Measurements from ENCODE around the gene KPTN. TPM values are rescaled to one million over a fixed set of nuclear protein-coding genes. Genes with fewer than 3 reads are reported as not detected.
A peak's percentile ranks its signal among the peaks of the same experiment; 100 is the strongest.

The KPTN gene
- 4.1 TPM for total RNA-seq (ENCODE audit: insufficient read depth, low replicate concordance)

DNA sequence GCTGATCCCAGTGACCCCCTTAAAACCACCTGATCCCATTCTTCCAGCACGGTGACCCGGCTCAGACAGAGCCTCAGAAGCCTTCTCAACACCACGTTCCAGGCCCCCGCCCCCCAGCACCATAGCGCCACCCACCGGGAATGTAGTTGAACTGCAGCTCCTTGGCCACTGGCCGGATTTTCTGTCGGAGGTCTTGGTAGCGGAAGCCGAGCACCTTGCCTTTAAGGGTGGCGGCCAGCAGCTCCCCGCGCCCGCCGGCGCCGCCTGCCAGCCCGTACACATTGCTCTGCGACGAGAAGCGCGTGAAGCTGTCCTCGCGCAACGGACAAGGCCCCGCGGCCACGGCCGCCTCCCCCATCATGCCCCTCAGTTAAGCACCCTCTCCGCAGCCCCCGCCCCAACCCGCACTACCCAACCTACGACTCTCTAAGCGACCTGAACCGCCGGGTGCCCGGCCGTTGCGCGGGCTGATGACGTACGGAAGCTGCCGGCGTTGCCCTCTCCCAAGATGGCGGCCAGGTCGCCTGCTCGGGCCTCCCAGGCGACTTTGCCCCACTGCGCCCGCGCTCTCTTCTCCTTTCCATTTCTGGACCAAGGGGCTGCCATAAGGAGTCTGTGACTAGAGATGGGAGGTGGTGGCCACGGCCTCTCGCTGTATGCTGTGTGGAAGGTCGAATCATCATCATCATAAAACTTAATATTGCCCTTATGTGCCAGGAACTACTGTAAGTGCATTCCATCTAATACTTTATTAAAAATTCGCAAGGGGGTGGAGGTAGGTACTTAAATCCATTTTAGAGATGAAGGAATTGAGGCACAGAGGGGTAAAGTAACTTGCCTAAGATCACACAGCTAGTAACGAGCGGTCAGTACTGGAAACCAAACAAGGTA is at the start of gene KPTN:
Gene KPTN (minus strand): TSS at position 420 of the 891 bp plus-strand sequence. CDS start 59 bp downstream, at position 361.
- peak; percentile 93 for DNase-seq (ENCODE audit: low spot score)

DNA sequence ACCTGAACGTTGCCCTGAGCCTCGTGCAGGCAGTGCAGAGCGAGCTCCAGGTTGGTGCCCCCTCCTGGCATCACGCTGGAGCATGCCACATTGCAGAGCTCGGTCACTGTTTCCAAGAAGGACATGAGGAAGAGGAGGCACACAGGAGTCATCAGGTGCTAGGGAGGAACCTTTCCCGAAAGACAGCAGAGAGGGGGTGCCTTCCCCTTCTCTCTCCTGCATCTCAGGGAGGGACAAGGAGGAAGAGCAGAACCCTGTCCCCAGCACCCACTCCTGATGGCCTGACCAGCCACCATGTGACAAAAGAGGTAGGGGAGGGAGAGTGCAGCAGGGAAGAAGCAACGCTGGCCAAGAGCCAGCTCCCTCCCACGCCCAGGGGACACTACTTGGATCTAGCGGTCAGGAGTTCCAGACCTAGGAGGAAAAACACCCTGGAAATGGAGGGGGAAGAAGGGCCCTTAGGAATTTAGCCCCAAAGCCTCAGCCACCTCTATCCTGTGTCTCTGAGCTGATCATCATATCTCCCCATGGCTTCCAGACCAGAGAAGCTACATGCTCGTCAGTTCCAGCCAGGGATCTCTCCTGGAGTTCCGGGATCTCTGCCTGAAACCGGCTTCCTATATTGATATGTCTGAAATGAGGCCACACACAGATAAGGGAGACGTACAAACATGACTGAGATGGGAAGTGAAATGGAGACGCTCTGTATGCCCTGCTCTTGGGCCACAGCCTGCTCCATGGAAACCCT is 47.8 kb upstream of the KPTN start:
- no peak for DNase-seq (ENCODE audit: low spot score)

DNA sequence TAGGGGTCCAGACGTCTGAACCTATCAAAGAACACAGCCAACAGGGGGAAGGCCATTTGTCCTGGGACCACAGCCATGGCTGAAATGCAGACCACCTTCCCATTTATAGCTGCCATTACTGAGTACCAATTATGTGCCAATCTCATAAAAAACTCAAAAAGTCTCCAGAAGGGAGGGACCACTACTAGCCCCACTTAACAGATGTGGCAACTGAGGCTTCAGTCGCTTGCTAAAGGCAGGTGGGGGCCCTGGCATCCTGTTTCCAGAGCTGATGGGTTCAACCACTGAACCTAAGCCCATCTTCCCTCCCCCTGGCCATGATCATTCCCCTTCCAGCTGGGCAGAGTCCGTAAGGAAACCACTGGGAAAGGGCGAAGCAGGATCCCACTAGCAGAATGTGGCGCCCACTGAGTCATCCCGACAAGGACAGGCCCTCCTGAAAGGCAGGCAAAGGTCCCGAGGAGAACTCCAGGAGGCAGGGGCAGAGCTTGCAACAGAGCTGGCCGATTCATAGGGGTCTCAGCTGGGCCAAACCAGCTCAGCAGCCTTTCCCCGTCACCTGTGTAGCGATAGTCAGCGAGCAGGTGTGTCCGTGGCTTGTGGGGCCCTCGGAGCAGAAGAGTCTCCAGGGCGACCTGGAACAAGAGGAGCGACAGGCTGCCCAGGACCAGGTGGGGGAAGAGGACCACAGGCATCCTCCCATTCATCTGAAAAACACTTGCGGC is 45.2 kb upstream of the KPTN start:
- DNase-seq (ENCODE audit: low spot score) = no peak

DNA sequence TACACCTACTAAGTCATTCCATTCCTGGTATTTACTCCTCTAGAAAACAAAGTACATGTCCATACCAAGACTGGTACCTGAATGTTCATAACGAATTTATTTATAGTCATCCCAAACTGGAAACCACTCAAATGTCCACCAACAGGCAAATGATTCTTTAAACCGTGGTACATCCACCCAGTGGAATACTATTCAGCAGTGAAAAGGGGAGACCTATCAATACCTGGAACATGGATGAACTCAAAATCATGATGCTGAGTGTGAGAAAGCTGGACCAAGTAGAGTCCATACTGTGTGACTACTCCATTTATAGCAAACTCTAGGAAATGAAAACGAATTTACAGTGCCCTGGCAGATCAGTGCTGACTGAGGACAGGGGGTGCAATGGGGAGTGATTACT is 42.8 kb upstream of the KPTN start:
- DNase-seq (ENCODE audit: low spot score) = no peak

GRCh38 chr19:47523473-47523872 is 39.5 kb upstream of the KPTN start:
- DNase-seq (ENCODE audit: low spot score) = no peak

GRCh38 chr19:47521473-47522180 is 37.6 kb upstream of the KPTN start:
- no peak for DNase-seq (ENCODE audit: low spot score)

GRCh38 chr19:47520839-47521238 is 36.8 kb upstream of the KPTN start:
- DNase-seq (ENCODE audit: low spot score) = no peak

DNA sequence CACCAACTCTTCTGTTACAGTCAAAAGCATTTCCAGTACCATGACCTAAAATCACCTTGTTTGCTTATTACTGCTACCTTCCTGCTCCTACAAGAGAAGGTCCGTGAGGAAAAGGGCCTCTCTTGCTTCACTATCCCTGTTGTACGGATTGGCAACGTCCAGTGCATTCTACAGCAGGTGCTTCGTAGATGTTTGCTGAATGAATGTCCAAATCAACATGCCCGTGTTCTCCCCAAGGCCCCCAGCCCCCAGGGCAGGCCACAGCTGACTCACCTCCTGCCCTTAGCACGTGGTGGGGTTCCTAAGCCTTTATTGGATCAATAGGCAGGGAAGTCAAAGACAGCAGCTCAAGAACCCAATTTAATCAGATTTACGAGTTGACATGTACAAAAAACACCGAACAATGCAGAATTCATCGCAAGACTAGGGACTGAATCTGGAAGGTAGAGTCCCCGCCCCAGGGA is 36.4 kb upstream of the KPTN start:
- no peak for DNase-seq (ENCODE audit: low spot score)

DNA sequence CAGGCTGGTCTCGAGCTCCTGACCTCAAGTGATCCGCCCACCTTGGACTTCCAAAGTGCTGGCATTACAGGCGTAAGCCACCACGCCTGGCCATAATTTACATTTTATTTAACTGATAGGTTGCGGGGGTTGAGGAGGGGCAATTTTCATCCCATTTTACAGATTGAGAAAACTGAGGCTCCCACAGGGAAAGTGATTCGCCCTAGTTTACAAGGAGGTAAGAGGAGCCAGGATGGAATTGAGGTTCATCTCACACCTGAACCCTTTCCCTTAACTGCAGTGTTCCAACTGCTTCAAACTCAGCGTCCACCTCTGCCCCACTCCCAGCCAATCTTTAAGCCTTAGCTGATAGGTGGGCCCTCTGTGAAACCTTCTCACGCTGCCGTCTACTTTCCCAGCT is 34.8 kb upstream of the KPTN start:
- no peak for DNase-seq (ENCODE audit: low spot score)

DNA sequence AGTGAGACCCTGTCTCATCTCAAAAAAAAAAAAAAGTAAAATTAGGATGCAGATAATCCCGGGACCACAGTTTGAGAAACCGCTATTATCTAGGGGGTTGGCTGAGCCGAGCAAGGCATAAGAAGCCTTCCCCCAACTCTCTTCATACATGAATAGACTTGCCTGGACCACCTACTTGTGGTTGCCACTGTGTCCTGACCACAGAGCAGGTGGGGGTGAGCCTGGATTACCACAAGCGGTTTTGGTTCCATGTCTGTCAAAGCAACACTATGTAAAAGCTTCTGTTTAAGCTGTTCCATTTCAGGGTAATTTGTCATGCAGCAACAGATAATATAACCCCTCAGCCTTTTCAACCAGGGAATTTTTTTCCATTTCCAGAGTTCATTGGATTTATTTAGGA is 34.1 kb upstream of the KPTN start:
- DNase-seq (ENCODE audit: low spot score) = no peak

GRCh38 chr19:47514869-47515588 is 31.0 kb upstream of the KPTN start, which contains the start of gene NAPA:
Gene NAPA, minus strand, starts transcription at chr19:47515063. Its CDS starts 123 bp downstream, at chr19:47514940.
- DNase-seq (ENCODE audit: low spot score) = peak; percentile 100

- DNase-seq (ENCODE audit: low spot score) = no peak
These were observed 30.3 kb upstream of the KPTN start for GRCh38 chr19:47514151-47514868.

DNA sequence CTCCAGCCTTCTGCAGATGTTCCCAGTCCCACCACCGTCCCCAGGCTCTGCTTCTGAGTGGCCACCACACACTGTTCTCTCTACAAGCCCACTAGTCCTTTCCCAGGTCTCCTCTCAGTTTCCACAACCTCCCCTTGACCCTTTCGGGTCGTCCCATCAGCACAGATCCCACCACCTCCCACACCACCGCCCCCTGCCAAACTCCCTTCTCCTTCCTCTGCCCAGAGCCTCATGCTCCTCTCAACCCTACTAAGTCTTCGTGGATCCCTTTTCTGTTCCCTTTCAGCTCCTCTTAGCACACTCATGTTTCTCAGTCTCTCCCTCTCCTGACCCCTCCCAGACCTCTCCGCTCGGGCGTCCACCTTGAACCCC is 28.9 kb upstream of the KPTN start:
- DNase-seq (ENCODE audit: low spot score) = no peak

GRCh38 chr19:47512183-47512947 is 28.3 kb upstream of the KPTN start:
- DNase-seq (ENCODE audit: low spot score) = no peak

DNA sequence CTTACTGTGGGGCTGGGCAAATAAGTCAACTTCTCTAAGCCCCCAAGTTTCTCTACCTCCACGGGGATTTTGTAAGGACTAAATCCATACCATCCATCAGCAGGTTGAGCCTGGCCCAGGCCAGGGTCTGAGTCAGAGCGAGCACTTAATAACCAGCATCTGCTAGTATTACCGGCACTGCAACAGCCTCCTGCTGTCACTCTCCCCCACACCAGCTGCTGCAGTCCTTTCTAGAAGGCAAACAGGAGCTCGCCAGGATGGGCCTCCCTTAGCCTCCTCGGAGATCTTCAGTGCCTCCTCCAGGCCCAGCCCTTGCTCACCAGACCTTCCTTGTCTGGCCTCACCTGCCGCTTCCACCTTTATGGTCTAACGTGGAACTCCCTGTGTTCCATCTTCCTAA is 27.7 kb upstream of the KPTN start:
- no peak for DNase-seq (ENCODE audit: low spot score)

- DNase-seq (ENCODE audit: low spot score) = no peak
These were observed 27.1 kb upstream of the KPTN start for GRCh38 chr19:47511128-47511517.

DNA sequence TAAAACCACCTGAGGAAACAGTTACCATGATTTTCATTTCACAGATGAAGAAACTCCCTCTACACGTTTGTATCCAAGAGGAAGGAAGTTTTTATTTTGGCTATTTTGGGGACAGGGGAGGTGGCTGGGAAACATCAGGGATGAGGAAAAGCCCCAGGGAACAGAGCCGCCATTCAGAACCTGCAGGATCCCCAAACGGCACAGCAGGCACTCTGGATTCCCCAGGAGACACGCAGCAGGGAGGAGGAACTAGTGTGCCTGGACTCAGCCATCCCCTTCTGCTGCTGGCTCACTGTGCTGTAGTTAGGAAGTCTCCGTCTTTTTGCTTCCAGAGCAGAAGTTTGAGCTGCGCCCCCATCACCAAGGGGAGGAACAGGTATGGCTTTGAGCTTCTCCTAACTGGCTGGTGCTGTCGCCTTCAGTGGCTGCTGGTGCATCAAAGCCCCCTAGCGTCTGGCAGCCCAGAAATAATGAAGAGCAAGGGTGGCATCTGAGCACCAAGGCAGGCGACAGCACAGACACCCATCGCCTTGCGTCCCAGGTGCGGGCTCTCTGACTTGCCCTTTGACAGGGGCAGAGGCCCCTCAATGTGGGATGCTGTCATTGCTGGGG is 26.6 kb upstream of the KPTN start:
- DNase-seq (ENCODE audit: low spot score) = no peak

GRCh38 chr19:47509973-47510372 is 26.0 kb upstream of the KPTN start:
- no peak for DNase-seq (ENCODE audit: low spot score)

All from umbilical cord (tissue), 2 donors.